PC-3 (cell line): Measurements from ENCODE around the gene RAC3. TPM values are rescaled to one million over a fixed set of nuclear protein-coding genes. Genes with fewer than 3 reads are reported as not detected.

ENCODE experiments used
- ATAC-seq: fragments of 200-7000 bp; cut with Tn5 transposase; 2 replicates; pipeline ENCODE4 v1.9.1; 2020; ENCODE audit warnings: mild to moderate bottlenecking, moderate library complexity
- BruUV-seq: library from RNA; stranded (reverse); fragments of 400-500 nt; replicated peaks from 2 replicates; lab custom pipeline; 2021; lab: Mats Ljungman, UMichigan
- CTCF ChIA-PET: fragments of 300-600 bp; sonication (Branson Sonifier 250); formaldehyde crosslinking; loops from one replicate; lab custom pipeline; 2022; ENCODE audit warnings: antibody characterized with exemption; lab: Charles Lee
- POLR2A ChIA-PET: fragments of 300-600 bp; sonication (Branson Sonifier 250); formaldehyde crosslinking; loops from one replicate; lab custom pipeline; 2022; ENCODE audit warnings: antibody characterized with exemption; ENCODE audit not compliant: unreplicated experiment; lab: Charles Lee
- DNase-seq: peaks from one replicate; pipeline ENCODE4 v3.0.0-alpha.2; 2015
- H2AFZ ChIP-seq: fragments of 300-600 bp; sonication (generic); 2 replicates; pipeline ENCODE4 v1.6.0; 2016; ENCODE audit warnings: antibody characterized with exemption, low read length
- H3F3A ChIP-seq: fragments of 300-600 bp; sonication (generic); one replicate; pipeline ENCODE4 v1.6.0; 2017; ENCODE audit warnings: antibody characterized with exemption, low read length, control low read depth, mild to moderate bottlenecking; ENCODE audit not compliant: unreplicated experiment
- H3K27ac ChIP-seq: fragments of 300-600 bp; sonication (generic); 2 replicates; pipeline ENCODE4 v1.5.1; 2016; ENCODE audit warnings: mild to moderate bottlenecking, low read length
- H3K27me3 ChIP-seq: fragments of 300-600 bp; sonication (generic); 2 replicates; pipeline ENCODE4 v1.6.1; 2016; ENCODE audit warnings: low read length, mixed read lengths
- H3K36me3 ChIP-seq: fragments of 300-600 bp; sonication (generic); 2 replicates; pipeline ENCODE4 v1.6.1; 2016; ENCODE audit warnings: low read depth, mixed run types, low read length, mixed read lengths
- H3K4me1 ChIP-seq: fragments of 300-600 bp; sonication (generic); 2 replicates; pipeline ENCODE4 v1.5.1; 2016; ENCODE audit warnings: low read length; ENCODE audit not compliant: insufficient read depth
- H3K4me2 ChIP-seq: fragments of 300-600 bp; sonication (generic); 2 replicates; pipeline ENCODE4 v1.6.0; 2016; ENCODE audit warnings: low read length
- H3K4me3 ChIP-seq: fragments of 300-600 bp; sonication (generic); 2 replicates; pipeline ENCODE4 v1.5.1; 2016; ENCODE audit warnings: mild to moderate bottlenecking, low read length, mixed read lengths
- H3K79me2 ChIP-seq: fragments of 300-600 bp; sonication (generic); 2 replicates; pipeline ENCODE4 v1.6.1; 2017; ENCODE audit warnings: low read length, mixed read lengths
- H3K9ac ChIP-seq: fragments of 300-600 bp; sonication (generic); 2 replicates; pipeline ENCODE4 v1.6.0; 2016; ENCODE audit warnings: mild to moderate bottlenecking, low read length
- H3K9me2 ChIP-seq: fragments of 300-600 bp; sonication (generic); replicated peaks from 2 replicates; pipeline ENCODE4 v1.6.1; 2016; ENCODE audit warnings: mixed run types, low read length, mixed read lengths
- H3K9me3 ChIP-seq: fragments of 300-600 bp; sonication (generic); 2 replicates; pipeline ENCODE4 v1.6.1; 2016; ENCODE audit warnings: low read length, mixed read lengths
- H4K20me1 ChIP-seq: fragments of 300-600 bp; sonication (generic); 2 replicates; pipeline ENCODE4 v1.6.1; 2016; ENCODE audit warnings: low read length, mixed read lengths
- CTCF ChIP-seq: fragments of 300-600 bp; sonication (generic); conservative IDR thresholded peaks from 2 replicates; pipeline ENCODE4 v1.5.1; 2017; ENCODE audit warnings: antibody characterized with exemption, low read depth, mild to moderate bottlenecking, low read length
- EZH2 ChIP-seq: fragments of 300-600 bp; sonication (generic); IDR thresholded peaks from one replicate; pipeline ENCODE4 v1.6.1; 2017; ENCODE audit warnings: antibody characterized with exemption, mild to moderate bottlenecking, low read length; ENCODE audit not compliant: unreplicated experiment
- EZH2phosphoT487 ChIP-seq: fragments of 300-600 bp; sonication (generic); IDR thresholded peaks from 2 replicates; pipeline ENCODE4 v1.6.1; 2018; ENCODE audit warnings: mild to moderate bottlenecking, antibody characterized with exemption, low read length, borderline replicate concordance
- intact Hi-C: fragments of 100-400 bp; cut with micrococcal nuclease; formaldehyde crosslinking; loops from 2 replicates; pipeline ENCODE4 v1.9.0; 2023
- total RNA-seq: library from RNA; depleted of rRNA; stranded (reverse); fragments of >200 nt; gene quantifications from 2 replicates; pipeline ENCODE4 v1.2.3, GENCODE V29; 2014

Gene RAC3
- total RNA-seq, 1 experiment from 2014 or later, result 52.2 TPM

DNA sequence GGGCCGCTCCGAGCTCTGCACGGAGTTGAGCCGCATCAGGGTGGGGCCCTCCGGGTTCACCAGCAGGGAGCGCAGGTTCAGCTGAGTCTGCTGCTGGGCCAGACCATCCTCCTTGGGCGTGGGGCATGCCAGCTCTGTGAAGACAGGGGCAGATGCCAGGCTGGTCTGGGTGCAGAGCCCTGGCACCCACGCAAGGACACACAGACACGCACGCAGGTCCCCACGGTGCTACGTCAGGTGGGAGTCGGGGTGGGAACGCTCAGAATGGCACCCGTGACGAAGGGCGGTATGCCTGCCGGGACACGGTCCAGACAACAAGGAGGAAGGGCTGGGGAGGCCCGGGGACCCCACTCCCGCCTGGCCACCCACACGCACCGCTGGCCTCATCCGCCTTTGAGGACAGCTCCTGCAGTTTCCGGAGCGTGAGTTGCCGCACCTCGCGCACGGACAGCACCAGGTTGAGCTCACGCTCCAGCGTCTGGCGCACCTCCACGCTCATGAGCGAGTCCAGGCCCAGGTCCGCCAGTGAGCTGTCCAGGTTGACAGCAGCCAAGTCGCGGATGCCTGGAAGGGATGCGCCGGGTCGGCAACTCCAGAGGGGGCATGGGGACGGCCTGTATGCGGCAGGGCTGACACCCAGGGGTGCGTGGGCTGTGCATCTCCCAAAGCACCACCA lies 49.4 kb downstream of the RAC3 start:
- Histone ChIP-seq H2AFZ (no peak overlapping the region), H3K79me2 (no peaks in the 10 kb centered on the region), H3K9ac (no peak overlapping the region), H3K27ac (no peak overlapping the region), H3F3A (no peaks in the 10 kb centered on the region), H3K36me3 (peaks cover 58% of the 10 kb centered on the region), H3K4me1 (no peaks in the 10 kb centered on the region), H4K20me1 (no peaks in the 10 kb centered on the region), H3K27me3 (no peaks in the 10 kb centered on the region), H3K4me2 (no peak overlapping the region), H3K4me3 (no peak overlapping the region), H3K9me3 (no peaks in the 10 kb centered on the region), H3K9me2 (no peaks in the 10 kb centered on the region)
- POLR2A ChIA-PET, result no interaction called here
- ATAC-seq, result no peak
- DNase-seq, result no peak
- CTCF ChIA-PET, result no interaction called here
- BruUV-seq, result no TSS peak
- intact Hi-C loops, result no loop called here
- TF ChIP-seq CTCF, result no peak
- no peak for TF ChIP-seq EZH2phosphoT487
- TF ChIP-seq EZH2, result no peak

DNA sequence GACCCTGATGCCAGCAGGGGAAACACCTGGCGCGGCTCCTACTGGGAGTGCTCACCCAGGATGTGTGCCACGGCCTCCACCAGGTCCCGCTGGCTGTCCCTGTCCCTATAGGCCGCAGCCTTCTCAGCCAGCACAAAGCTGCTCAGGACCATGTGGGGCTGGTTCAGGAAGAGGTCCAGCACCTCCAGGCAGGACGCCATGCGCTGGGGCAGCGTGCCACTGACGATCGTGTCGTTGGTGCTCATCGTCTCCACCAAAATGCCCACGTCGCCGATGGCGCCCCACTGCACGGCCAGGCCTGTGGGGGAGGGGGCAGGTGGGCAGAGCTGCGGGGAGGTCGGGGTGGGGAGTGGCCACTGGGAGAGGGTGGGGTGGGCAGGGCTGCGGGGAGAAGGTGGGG lies 50.1 kb downstream of the RAC3 start:
- H2AFZ ChIP-seq, result no peak overlapping the region
- DNase-seq (no peak), ATAC-seq (no peak)
- no peaks in the 10 kb centered on the region for H3K27me3 ChIP-seq
- no TSS peak for BruUV-seq
- peaks cover 65% of the 10 kb centered on the region for H3K36me3 ChIP-seq
- intact Hi-C loops, result no loop called here
- H3K79me2 ChIP-seq, result no peaks in the 10 kb centered on the region
- H3K9ac ChIP-seq, result no peak overlapping the region
- TF ChIP-seq EZH2 (no peak), CTCF (no peak), EZH2phosphoT487 (no peak)
- no peaks in the 10 kb centered on the region for H3K9me2 ChIP-seq
- H3K9me3 ChIP-seq, result no peaks in the 10 kb centered on the region
- no peaks in the 10 kb centered on the region for H3K4me1 ChIP-seq
- ChIA-PET POLR2A (no interaction called here), CTCF (no interaction called here)
- no peaks in the 10 kb centered on the region for H3F3A ChIP-seq
- no peak overlapping the region for H3K27ac ChIP-seq
- no peaks in the 10 kb centered on the region for H4K20me1 ChIP-seq
- H3K4me3 ChIP-seq, result no peak overlapping the region
- no peak overlapping the region for H3K4me2 ChIP-seq

DNA sequence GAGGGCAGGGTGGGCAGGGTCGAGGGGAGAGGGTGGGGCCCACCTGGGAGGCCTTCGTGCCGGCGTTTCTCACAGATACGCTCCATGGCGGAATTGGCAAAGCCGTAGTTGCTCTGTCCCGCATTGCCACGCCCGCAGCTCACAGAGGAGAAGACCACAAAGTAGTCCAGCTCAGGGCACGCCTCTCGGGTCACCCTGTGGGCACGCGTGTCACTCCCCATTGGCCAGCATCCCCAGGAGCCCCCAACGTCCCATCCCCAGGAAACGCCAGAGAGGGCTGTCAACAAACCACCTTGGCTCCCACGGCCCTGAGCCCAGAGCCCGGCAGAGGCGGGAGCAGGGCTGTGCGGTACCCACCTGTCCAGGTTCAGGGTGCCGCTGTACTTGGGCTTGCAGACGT lies 50.5 kb downstream of the RAC3 start:
- H3K36me3 ChIP-seq, result peaks cover 65% of the 10 kb centered on the region
- no peaks in the 10 kb centered on the region for H4K20me1 ChIP-seq
- no TSS peak for BruUV-seq
- no peaks in the 10 kb centered on the region for H3K9me3 ChIP-seq
- POLR2A ChIA-PET, result no interaction called here
- CTCF ChIA-PET, result no interaction called here
- TF ChIP-seq CTCF (no peak), EZH2 (no peak), EZH2phosphoT487 (no peak)
- no peaks in the 10 kb centered on the region for H3K9me2 ChIP-seq
- H3K9ac ChIP-seq, result no peak overlapping the region
- H3K79me2 ChIP-seq, result no peaks in the 10 kb centered on the region
- no peak overlapping the region for H2AFZ ChIP-seq
- intact Hi-C loops, result no loop called here
- H3K4me3 ChIP-seq, result no peak overlapping the region
- no peak for ATAC-seq
- no peak overlapping the region for H3K4me2 ChIP-seq
- H3F3A ChIP-seq, result no peaks in the 10 kb centered on the region
- no peak for DNase-seq
- no peaks in the 10 kb centered on the region for H3K27me3 ChIP-seq
- H3K4me1 ChIP-seq, result no peaks in the 10 kb centered on the region
- H3K27ac ChIP-seq, result no peak overlapping the region
